ENCODE measurements around the gene PARD3B. TPM values are rescaled to one million over a fixed set of nuclear protein-coding genes. Genes with fewer than 3 reads are reported as not detected.

Gene PARD3B
- total RNA-seq, 4 donors from 2014 or later = 32.8 to 69.6 (median 47.3) TPM

GRCh38 chr2:205338156-205338555 is 792.9 kb downstream of the PARD3B start:
- TF ChIP-seq, protein P1, sequence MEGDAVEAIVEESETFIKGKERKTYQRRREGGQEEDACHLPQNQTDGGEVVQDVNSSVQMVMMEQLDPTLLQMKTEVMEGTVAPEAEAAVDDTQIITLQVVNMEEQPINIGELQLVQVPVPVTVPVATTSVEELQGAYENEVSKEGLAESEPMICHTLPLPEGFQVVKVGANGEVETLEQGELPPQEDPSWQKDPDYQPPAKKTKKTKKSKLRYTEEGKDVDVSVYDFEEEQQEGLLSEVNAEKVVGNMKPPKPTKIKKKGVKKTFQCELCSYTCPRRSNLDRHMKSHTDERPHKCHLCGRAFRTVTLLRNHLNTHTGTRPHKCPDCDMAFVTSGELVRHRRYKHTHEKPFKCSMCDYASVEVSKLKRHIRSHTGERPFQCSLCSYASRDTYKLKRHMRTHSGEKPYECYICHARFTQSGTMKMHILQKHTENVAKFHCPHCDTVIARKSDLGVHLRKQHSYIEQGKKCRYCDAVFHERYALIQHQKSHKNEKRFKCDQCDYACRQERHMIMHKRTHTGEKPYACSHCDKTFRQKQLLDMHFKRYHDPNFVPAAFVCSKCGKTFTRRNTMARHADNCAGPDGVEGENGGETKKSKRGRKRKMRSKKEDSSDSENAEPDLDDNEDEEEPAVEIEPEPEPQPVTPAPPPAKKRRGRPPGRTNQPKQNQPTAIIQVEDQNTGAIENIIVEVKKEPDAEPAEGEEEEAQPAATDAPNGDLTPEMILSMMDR (IDR thresholded peaks at IDR 0.05; ENCODE audit: low read depth) = no peak

DNA sequence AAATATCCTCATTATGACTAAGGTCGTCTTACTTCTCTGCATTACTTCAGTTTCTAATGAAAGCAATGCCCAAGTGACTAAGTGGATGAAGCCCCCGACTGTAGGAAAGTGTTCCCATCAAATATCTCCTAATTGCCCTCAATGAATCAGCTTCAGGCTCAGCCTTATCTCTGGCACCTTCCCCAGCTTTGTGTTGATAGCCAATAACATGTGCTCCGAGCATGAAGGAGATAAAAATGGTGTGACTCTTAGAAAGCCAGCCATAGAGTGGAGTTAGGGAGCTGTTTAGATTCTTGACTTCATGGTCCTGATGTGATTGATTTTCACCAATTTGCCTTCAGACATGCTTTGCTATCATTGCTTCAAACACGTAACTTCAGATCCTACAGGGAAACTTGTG is 797.8 kb downstream of the PARD3B start:
- TF ChIP-seq, protein P1 (IDR thresholded peaks at IDR 0.05; ENCODE audit: low read depth) = no peak

- TF ChIP-seq, protein P1 (IDR thresholded peaks at IDR 0.05; ENCODE audit: low read depth) = no peak
Observed at GRCh38 chr2:205346649-205347048, 801.4 kb downstream of the PARD3B start.

DNA sequence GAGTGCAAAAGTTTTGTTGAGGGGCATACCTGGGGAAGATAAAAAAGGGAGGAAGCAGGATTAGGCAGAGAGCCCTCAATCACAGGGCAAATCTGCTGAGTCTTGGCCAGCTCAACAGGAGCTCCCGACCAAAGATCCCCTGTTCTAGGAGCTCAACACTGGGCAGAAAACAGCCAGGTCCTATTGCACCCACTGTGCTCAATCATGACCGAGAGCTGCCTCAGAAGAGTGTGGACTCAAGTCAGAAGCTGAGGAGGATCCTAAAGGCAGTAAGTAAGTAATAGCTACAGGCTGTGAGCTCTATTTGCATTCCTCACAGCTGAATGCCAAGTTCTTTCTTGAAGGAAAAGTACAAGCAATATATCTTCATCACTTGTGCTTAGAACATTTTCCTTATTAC is 802.6 kb downstream of the PARD3B start:
- TF ChIP-seq, protein P1 (IDR thresholded peaks at IDR 0.05; ENCODE audit: low read depth) = no peak

GRCh38 chr2:205352094-205352493 is 806.8 kb downstream of the PARD3B start:
- TF ChIP-seq, protein P1 (IDR thresholded peaks at IDR 0.05; ENCODE audit: low read depth) = no peak

- TF ChIP-seq, protein P1 (IDR thresholded peaks at IDR 0.05; ENCODE audit: low read depth) = no peak
Observed at GRCh38 chr2:205352593-205352992, 807.3 kb downstream of the PARD3B start.

- TF ChIP-seq, protein P1 (IDR thresholded peaks at IDR 0.05; ENCODE audit: low read depth) = no peak
Observed at GRCh38 chr2:205357732-205358131, 812.5 kb downstream of the PARD3B start.

All from subcutaneous adipose tissue (tissue), 4 donors.